Ishikawa (cell line): Measurements from ENCODE around the gene LPCAT1.

Source experiments
- EGR1 ChIP-seq: IDR thresholded peaks from 2 replicates; pipeline ENCODE4 v1.6.1; 2012
- EP300 ChIP-seq: IDR thresholded peaks from 2 replicates; pipeline ENCODE4 v1.6.1; 2012; ENCODE audit warnings: borderline replicate concordance
- FOXM1 ChIP-seq: IDR thresholded peaks from 2 replicates; pipeline ENCODE4 v1.6.1; 2012; ENCODE audit warnings: low read depth, borderline replicate concordance
- REST ChIP-seq: IDR thresholded peaks from 2 replicates; pipeline ENCODE4 v1.6.1; 2012; ENCODE audit warnings: low read depth, mild to moderate bottlenecking
- YY1 ChIP-seq: IDR thresholded peaks from 2 replicates; pipeline ENCODE4 v1.6.1; 2012; ENCODE audit warnings: low read depth

- no peak for TF ChIP-seq FOXM1
- TF ChIP-seq YY1, result no peak
- TF ChIP-seq EP300, result no peak
- TF ChIP-seq EGR1, result no peak
- TF ChIP-seq REST, result no peak
Observed at GRCh38 chr5:1541702-1542400, 18.1 kb upstream of the LPCAT1 start.
